G401 (cell line): ENCODE data around the gene CDK17. TPM values are rescaled to one million over a fixed set of nuclear protein-coding genes. Genes with fewer than 3 reads are reported as not detected.
"Not testable (repeated sequence)": the region's sequence is repeated elsewhere in the genome, so short reads cannot be mapped to it uniquely, and the experiment has no call there.

Experiments used
- DNase-seq: peaks from one replicate; pipeline ENCODE4 v3.0.0-alpha.2; 2015; ENCODE audit warnings: low spot score
- in situ Hi-C: cut with HindIII; loops from 2 replicates; pipeline ENCODE4 v1.10.0; 2016; ENCODE audit warnings: low sequenced_read_pairs, mixed read lengths
- total RNA-seq: library from RNA; depleted of rRNA; stranded (reverse); fragments of >200 nt; shearing (Covaris generic); gene quantifications from 2 replicates; pipeline ENCODE4 v1.2.3, GENCODE V29; 2014

Gene CDK17
- total RNA-seq, 1 experiment from 2014 or later = 13.9 TPM

GRCh38 chr12:96336489-96336888 lies 63.8 kb downstream of the CDK17 start:
- in situ Hi-C loops = no loop called here
- no peak for DNase-seq

- no peak for DNase-seq
- in situ Hi-C loops = no loop called here
Observed at GRCh38 chr12:96335270-96335669, 65.0 kb downstream of the CDK17 start.

GRCh38 chr12:96334502-96334901 lies 65.7 kb downstream of the CDK17 start:
- in situ Hi-C loops = no loop called here
- DNase-seq = no peak

- in situ Hi-C loops = no loop called here
- DNase-seq = no peak
Observed at GRCh38 chr12:96329545-96329944, 70.7 kb downstream of the CDK17 start.

- in situ Hi-C loops = no loop called here
- DNase-seq = no peak
Observed at GRCh38 chr12:96329018-96329417, 71.2 kb downstream of the CDK17 start.

GRCh38 chr12:96327889-96328288 lies 72.3 kb downstream of the CDK17 start:
- DNase-seq = no peak
- in situ Hi-C loops = no loop called here

GRCh38 chr12:96327346-96327745 lies 72.9 kb downstream of the CDK17 start:
- no peak for DNase-seq
- in situ Hi-C loops = no loop called here

GRCh38 chr12:96326628-96327227 lies 73.5 kb downstream of the CDK17 start:
- in situ Hi-C loops = no loop called here
- DNase-seq = no peak

- in situ Hi-C loops = no loop called here
- no peak for DNase-seq
Observed at GRCh38 chr12:96323906-96324305, 76.3 kb downstream of the CDK17 start.

GRCh38 chr12:96322720-96323119 lies 77.5 kb downstream of the CDK17 start:
- DNase-seq = no peak
- in situ Hi-C loops = no loop called here

- no peak for DNase-seq
- in situ Hi-C loops = no loop called here
Observed at GRCh38 chr12:96321941-96322340, 78.3 kb downstream of the CDK17 start.

GRCh38 chr12:96317801-96318200 lies 82.4 kb downstream of the CDK17 start:
- in situ Hi-C loops, DNase-seq: not testable (repeated sequence)

GRCh38 chr12:96315741-96316481 lies 84.3 kb downstream of the CDK17 start:
- in situ Hi-C loops, DNase-seq: not testable (repeated sequence)

- in situ Hi-C loops = no loop called here
- DNase-seq = no peak
Observed at GRCh38 chr12:96314723-96315122, 85.5 kb downstream of the CDK17 start.

- in situ Hi-C loops = no loop called here
- no peak for DNase-seq
Observed at GRCh38 chr12:96313606-96314005, 86.6 kb downstream of the CDK17 start.

GRCh38 chr12:96311191-96311590 lies 89.0 kb downstream of the CDK17 start:
- in situ Hi-C loops = no loop called here
- DNase-seq = no peak

GRCh38 chr12:96310067-96310466 lies 90.2 kb downstream of the CDK17 start:
- no peak for DNase-seq
- in situ Hi-C loops = no loop called here

GRCh38 chr12:96308881-96309280 lies 91.4 kb downstream of the CDK17 start:
- in situ Hi-C loops = no loop called here

GRCh38 chr12:96305665-96306064 lies 94.6 kb downstream of the CDK17 start:
- no peak for DNase-seq
- in situ Hi-C loops = no loop called here

More at GRCh38 chr12:96308881-96309280, 91.4 kb downstream of the CDK17 start:
- no peak for DNase-seq

- in situ Hi-C loops = no loop called here
- no peak for DNase-seq
Observed at GRCh38 chr12:96303653-96304052, 96.6 kb downstream of the CDK17 start.
